ENCODE measurements around the gene SMIM32. TPM values are rescaled to one million over a fixed set of nuclear protein-coding genes. Genes with fewer than 3 reads are reported as not detected.

The SMIM32 gene
- polyA plus RNA-seq, 1 donor: 28.2 TPM

- no CpG with 5 or more reads among the region's 4 CpGs for WGBS (ENCODE audit: insufficient coverage, low lambda C conversion rate)
- H3K9me3 ChIP-seq (ENCODE audit: control insufficient read depth, low read depth, low read length): no peaks in the 10 kb centered on the region
- peaks cover 27% of the 10 kb centered on the region for H3K36me3 ChIP-seq (ENCODE audit: control insufficient read depth, insufficient read depth, low read length)
- H3K4me3 ChIP-seq (ENCODE audit: low read length): no peak overlapping the region
- H3K4me1 ChIP-seq (ENCODE audit: control insufficient read depth, insufficient read depth, low read length): no peaks in the 10 kb centered on the region
- DNase-seq: no peak
- H3K27ac ChIP-seq (ENCODE audit: low read length): no peak overlapping the region
- no peaks in the 10 kb centered on the region for H3K27me3 ChIP-seq (ENCODE audit: control insufficient read depth, insufficient read depth, low read length)
These were observed 31.0 kb downstream of the SMIM32 start for GRCh38 chr5:136162008-136162407.

- Histone ChIP-seq H3K9me3 (ENCODE audit: control insufficient read depth, low read depth, low read length) (no peaks in the 10 kb centered on the region), H3K4me1 (ENCODE audit: control insufficient read depth, insufficient read depth, low read length) (no peaks in the 10 kb centered on the region), H3K27me3 (ENCODE audit: control insufficient read depth, insufficient read depth, low read length) (no peaks in the 10 kb centered on the region), H3K4me3 (ENCODE audit: low read length) (no peak overlapping the region), H3K27ac (ENCODE audit: low read length) (no peak overlapping the region), H3K36me3 (ENCODE audit: control insufficient read depth, insufficient read depth, low read length) (peaks cover 41% of the 10 kb centered on the region)
- 67% methylated on average over 2 of the region's 3 CpGs for WGBS (ENCODE audit: insufficient coverage, low lambda C conversion rate)
- DNase-seq: no peak
These were observed 33.5 kb downstream of the SMIM32 start for GRCh38 chr5:136159457-136159856.

GRCh38 chr5:136157514-136157913 lies 35.4 kb downstream of the SMIM32 start:
- H3K36me3 ChIP-seq (ENCODE audit: control insufficient read depth, insufficient read depth, low read length): peaks cover 39% of the 10 kb centered on the region
- H3K9me3 ChIP-seq (ENCODE audit: control insufficient read depth, low read depth, low read length): no peaks in the 10 kb centered on the region
- H3K27me3 ChIP-seq (ENCODE audit: control insufficient read depth, insufficient read depth, low read length): no peaks in the 10 kb centered on the region
- DNase-seq: no peak
- H3K27ac ChIP-seq (ENCODE audit: low read length): no peak overlapping the region
- H3K4me3 ChIP-seq (ENCODE audit: low read length): no peak overlapping the region
- WGBS (ENCODE audit: insufficient coverage, low lambda C conversion rate): no CpG with 5 or more reads among the region's 5 CpGs
- H3K4me1 ChIP-seq (ENCODE audit: control insufficient read depth, insufficient read depth, low read length): no peaks in the 10 kb centered on the region

GRCh38 chr5:136155761-136156160 lies 37.2 kb downstream of the SMIM32 start:
- Histone ChIP-seq H3K4me1 (ENCODE audit: control insufficient read depth, insufficient read depth, low read length) (no peaks in the 10 kb centered on the region), H3K4me3 (ENCODE audit: low read length) (no peak overlapping the region), H3K27me3 (ENCODE audit: control insufficient read depth, insufficient read depth, low read length) (no peaks in the 10 kb centered on the region), H3K27ac (ENCODE audit: low read length) (no peak overlapping the region), H3K9me3 (ENCODE audit: control insufficient read depth, low read depth, low read length) (no peaks in the 10 kb centered on the region), H3K36me3 (ENCODE audit: control insufficient read depth, insufficient read depth, low read length) (peaks cover 36% of the 10 kb centered on the region)
- DNase-seq: no peak
- no CpG with 5 or more reads among the region's 1 CpG for WGBS (ENCODE audit: insufficient coverage, low lambda C conversion rate)

- Histone ChIP-seq H3K27me3 (ENCODE audit: control insufficient read depth, insufficient read depth, low read length) (no peaks in the 10 kb centered on the region), H3K9me3 (ENCODE audit: control insufficient read depth, low read depth, low read length) (no peaks in the 10 kb centered on the region), H3K27ac (ENCODE audit: low read length) (no peak overlapping the region), H3K4me1 (ENCODE audit: control insufficient read depth, insufficient read depth, low read length) (no peaks in the 10 kb centered on the region), H3K4me3 (ENCODE audit: low read length) (no peak overlapping the region), H3K36me3 (ENCODE audit: control insufficient read depth, insufficient read depth, low read length) (peaks cover 34% of the 10 kb centered on the region)
- WGBS (ENCODE audit: insufficient coverage, low lambda C conversion rate): 100% methylated on average over 2 of the region's 2 CpGs
- no peak for DNase-seq
These were observed 37.9 kb downstream of the SMIM32 start for GRCh38 chr5:136155078-136155477.

GRCh38 chr5:136153581-136154236 lies 39.3 kb downstream of the SMIM32 start:
- Histone ChIP-seq H3K4me3 (ENCODE audit: low read length) (no peak overlapping the region), H3K9me3 (ENCODE audit: control insufficient read depth, low read depth, low read length) (no peaks in the 10 kb centered on the region), H3K27me3 (ENCODE audit: control insufficient read depth, insufficient read depth, low read length) (no peaks in the 10 kb centered on the region), H3K27ac (ENCODE audit: low read length) (no peak overlapping the region), H3K4me1 (ENCODE audit: control insufficient read depth, insufficient read depth, low read length) (no peaks in the 10 kb centered on the region), H3K36me3 (ENCODE audit: control insufficient read depth, insufficient read depth, low read length) (peaks cover 34% of the 10 kb centered on the region)
- no peak for DNase-seq
- WGBS (ENCODE audit: insufficient coverage, low lambda C conversion rate): 100% methylated on average over 5 of the region's 11 CpGs

GRCh38 chr5:136149891-136150290 lies 43.1 kb downstream of the SMIM32 start:
- no peaks in the 10 kb centered on the region for H3K4me1 ChIP-seq (ENCODE audit: control insufficient read depth, insufficient read depth, low read length)
- no CpG with 5 or more reads among the region's 1 CpG for WGBS (ENCODE audit: insufficient coverage, low lambda C conversion rate)
- H3K27ac ChIP-seq (ENCODE audit: low read length): no peak overlapping the region
- peaks cover 12% of the 10 kb centered on the region for H3K36me3 ChIP-seq (ENCODE audit: control insufficient read depth, insufficient read depth, low read length)
- H3K27me3 ChIP-seq (ENCODE audit: control insufficient read depth, insufficient read depth, low read length): no peaks in the 10 kb centered on the region
- no peaks in the 10 kb centered on the region for H3K9me3 ChIP-seq (ENCODE audit: control insufficient read depth, low read depth, low read length)
- no peak for DNase-seq
- no peak overlapping the region for H3K4me3 ChIP-seq (ENCODE audit: low read length)

- Histone ChIP-seq H3K27me3 (ENCODE audit: control insufficient read depth, insufficient read depth, low read length) (no peaks in the 10 kb centered on the region), H3K4me1 (ENCODE audit: control insufficient read depth, insufficient read depth, low read length) (no peaks in the 10 kb centered on the region), H3K36me3 (ENCODE audit: control insufficient read depth, insufficient read depth, low read length) (peaks cover 3% of the 10 kb centered on the region), H3K9me3 (ENCODE audit: control insufficient read depth, low read depth, low read length) (no peaks in the 10 kb centered on the region), H3K27ac (ENCODE audit: low read length) (no peak overlapping the region), H3K4me3 (ENCODE audit: low read length) (no peak overlapping the region)
- DNase-seq: no peak
These were observed 45.3 kb downstream of the SMIM32 start for GRCh38 chr5:136147632-136148031.

- no peak overlapping the region for H3K27ac ChIP-seq (ENCODE audit: low read length)
- 93% methylated on average over 3 of the region's 3 CpGs for whole genome bisulfite sequencing (ENCODE audit: insufficient coverage, low lambda C conversion rate)
- H3K4me1 ChIP-seq (ENCODE audit: control insufficient read depth, insufficient read depth, low read length): no peaks in the 10 kb centered on the region
- no peaks in the 10 kb centered on the region for H3K36me3 ChIP-seq (ENCODE audit: control insufficient read depth, insufficient read depth, low read length)
- H3K9me3 ChIP-seq (ENCODE audit: control insufficient read depth, low read depth, low read length): no peaks in the 10 kb centered on the region
- no peaks in the 10 kb centered on the region for H3K27me3 ChIP-seq (ENCODE audit: control insufficient read depth, insufficient read depth, low read length)
- DNase-seq: no peak
- no peak overlapping the region for H3K4me3 ChIP-seq (ENCODE audit: low read length)
These were observed 46.8 kb downstream of the SMIM32 start for GRCh38 chr5:136146201-136146600.

- WGBS (ENCODE audit: insufficient coverage, low lambda C conversion rate): no CpG with 5 or more reads among the region's 2 CpGs
These were observed 47.9 kb downstream of the SMIM32 start for GRCh38 chr5:136145030-136145429.

GRCh38 chr5:136143763-136144162 lies 49.2 kb downstream of the SMIM32 start:
- no peak overlapping the region for H3K4me3 ChIP-seq (ENCODE audit: low read length)
- no peaks in the 10 kb centered on the region for H3K27me3 ChIP-seq (ENCODE audit: control insufficient read depth, insufficient read depth, low read length)
- no peak for DNase-seq
- WGBS (ENCODE audit: insufficient coverage, low lambda C conversion rate): 60% methylated on average over 1 of the region's 3 CpGs
- H3K9me3 ChIP-seq (ENCODE audit: control insufficient read depth, low read depth, low read length): no peaks in the 10 kb centered on the region
- no peak overlapping the region for H3K27ac ChIP-seq (ENCODE audit: low read length)
- H3K4me1 ChIP-seq (ENCODE audit: control insufficient read depth, insufficient read depth, low read length): no peaks in the 10 kb centered on the region
- H3K36me3 ChIP-seq (ENCODE audit: control insufficient read depth, insufficient read depth, low read length): no peaks in the 10 kb centered on the region

More at GRCh38 chr5:136145030-136145429, 47.9 kb downstream of the SMIM32 start:
- DNase-seq: no peak
- Histone ChIP-seq H3K9me3 (ENCODE audit: control insufficient read depth, low read depth, low read length) (no peaks in the 10 kb centered on the region), H3K4me1 (ENCODE audit: control insufficient read depth, insufficient read depth, low read length) (no peaks in the 10 kb centered on the region), H3K27ac (ENCODE audit: low read length) (no peak overlapping the region), H3K36me3 (ENCODE audit: control insufficient read depth, insufficient read depth, low read length) (no peaks in the 10 kb centered on the region), H3K4me3 (ENCODE audit: low read length) (no peak overlapping the region), H3K27me3 (ENCODE audit: control insufficient read depth, insufficient read depth, low read length) (no peaks in the 10 kb centered on the region)

Data from large intestine (tissue), 3 donors.